Measurements from ENCODE around the gene SULF2.

Gene SULF2

DNA sequence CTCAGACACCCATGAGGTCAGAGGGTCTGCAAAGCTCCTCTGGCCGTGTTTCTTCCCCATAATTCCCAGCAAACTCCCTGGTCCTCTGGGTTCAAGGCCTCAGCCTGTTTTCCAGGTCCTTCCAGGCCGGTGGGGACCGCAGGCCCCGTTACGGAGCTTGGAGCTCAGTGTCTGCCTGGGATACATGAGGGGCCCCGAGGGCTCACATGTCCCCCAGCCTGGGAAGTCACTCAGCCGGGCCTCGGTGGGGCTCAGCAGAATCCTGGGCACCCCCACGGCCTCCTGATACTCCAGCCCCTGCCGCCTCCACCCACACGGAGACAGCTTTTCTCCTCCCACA lies 3.4 kb upstream of the SULF2 start:
- H3K4me3 ChIP-seq (ENCODE audit: low read depth, low read length), result no peak overlapping the region
- TF ChIP-seq, protein P1, sequence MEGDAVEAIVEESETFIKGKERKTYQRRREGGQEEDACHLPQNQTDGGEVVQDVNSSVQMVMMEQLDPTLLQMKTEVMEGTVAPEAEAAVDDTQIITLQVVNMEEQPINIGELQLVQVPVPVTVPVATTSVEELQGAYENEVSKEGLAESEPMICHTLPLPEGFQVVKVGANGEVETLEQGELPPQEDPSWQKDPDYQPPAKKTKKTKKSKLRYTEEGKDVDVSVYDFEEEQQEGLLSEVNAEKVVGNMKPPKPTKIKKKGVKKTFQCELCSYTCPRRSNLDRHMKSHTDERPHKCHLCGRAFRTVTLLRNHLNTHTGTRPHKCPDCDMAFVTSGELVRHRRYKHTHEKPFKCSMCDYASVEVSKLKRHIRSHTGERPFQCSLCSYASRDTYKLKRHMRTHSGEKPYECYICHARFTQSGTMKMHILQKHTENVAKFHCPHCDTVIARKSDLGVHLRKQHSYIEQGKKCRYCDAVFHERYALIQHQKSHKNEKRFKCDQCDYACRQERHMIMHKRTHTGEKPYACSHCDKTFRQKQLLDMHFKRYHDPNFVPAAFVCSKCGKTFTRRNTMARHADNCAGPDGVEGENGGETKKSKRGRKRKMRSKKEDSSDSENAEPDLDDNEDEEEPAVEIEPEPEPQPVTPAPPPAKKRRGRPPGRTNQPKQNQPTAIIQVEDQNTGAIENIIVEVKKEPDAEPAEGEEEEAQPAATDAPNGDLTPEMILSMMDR (conservative IDR thresholded peaks at IDR 0.05; ENCODE audit: low read depth, low read length), result no peak
- DNase-seq (ENCODE audit: low read depth), result no peak

DNA sequence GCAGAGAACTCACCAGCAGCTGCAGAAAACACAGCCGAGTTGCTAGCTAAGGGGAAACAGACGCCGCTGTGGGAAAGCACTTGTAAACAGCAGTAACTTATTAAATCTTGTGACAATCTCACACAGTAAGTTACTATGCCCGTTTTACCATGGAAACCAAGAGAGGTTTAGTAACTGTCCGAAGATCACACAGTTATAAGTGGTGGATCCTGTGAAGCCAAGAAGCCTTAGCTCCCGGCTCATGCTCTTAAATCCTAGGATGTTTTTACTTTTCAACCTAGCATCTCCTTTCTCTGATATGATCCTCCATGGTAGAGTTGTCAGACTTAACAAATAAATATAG lies 1.5 kb upstream of the SULF2 start:
- TF ChIP-seq, protein P1 (conservative IDR thresholded peaks at IDR 0.05; ENCODE audit: low read depth, low read length), result no peak
- DNase-seq (ENCODE audit: low read depth), result no peak
- peak overlapping the region; percentile 50 for H3K4me3 ChIP-seq (ENCODE audit: low read depth, low read length)

DNA sequence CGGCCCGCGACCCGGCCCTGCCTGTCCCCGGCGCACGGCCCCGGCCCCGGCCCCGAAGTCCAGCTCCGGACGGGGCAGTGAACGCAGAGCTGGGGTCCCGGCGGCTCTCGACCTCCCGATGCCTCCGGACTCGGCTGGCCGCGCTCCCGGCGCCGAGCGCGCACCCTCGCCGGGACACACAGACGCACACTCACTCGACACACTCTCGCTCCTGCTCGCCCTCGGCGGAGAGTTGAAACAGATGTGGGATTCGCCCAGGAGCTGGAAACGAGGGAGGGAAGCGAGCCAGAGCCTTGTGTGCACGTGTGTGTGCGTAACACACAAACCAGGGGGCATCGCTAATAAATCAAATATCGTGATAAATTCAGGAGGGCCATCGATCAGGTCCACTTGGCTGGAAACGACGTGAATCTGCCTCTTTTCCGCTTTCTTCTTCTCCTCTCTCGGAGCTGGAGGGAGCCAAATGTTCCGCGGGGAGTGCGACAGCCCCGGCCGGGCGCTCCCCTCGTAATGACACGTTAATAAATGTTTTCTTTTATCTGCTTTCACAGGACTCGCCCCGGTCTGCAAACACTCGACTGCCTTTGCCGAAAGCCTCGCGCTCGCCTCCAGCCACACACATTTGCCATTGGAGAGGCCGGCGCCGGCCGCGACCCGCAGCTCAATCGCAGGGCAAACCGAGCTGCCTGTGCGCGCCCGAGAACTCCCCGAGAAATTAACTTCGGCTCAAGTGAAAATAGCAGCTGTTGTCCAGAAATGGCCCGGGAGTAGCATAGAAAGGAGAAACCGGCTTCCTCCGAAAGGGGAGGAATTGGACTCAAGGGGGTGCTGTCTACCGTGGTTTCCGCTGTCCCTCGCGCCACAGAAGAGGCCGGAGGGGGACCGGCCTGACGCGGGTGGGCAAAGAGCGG lies 828 bp upstream of the SULF2 start:
- peak overlapping the region; percentile 50 for H3K4me3 ChIP-seq (ENCODE audit: low read depth, low read length)
- peak; percentile 85 for DNase-seq (ENCODE audit: low read depth)

DNA sequence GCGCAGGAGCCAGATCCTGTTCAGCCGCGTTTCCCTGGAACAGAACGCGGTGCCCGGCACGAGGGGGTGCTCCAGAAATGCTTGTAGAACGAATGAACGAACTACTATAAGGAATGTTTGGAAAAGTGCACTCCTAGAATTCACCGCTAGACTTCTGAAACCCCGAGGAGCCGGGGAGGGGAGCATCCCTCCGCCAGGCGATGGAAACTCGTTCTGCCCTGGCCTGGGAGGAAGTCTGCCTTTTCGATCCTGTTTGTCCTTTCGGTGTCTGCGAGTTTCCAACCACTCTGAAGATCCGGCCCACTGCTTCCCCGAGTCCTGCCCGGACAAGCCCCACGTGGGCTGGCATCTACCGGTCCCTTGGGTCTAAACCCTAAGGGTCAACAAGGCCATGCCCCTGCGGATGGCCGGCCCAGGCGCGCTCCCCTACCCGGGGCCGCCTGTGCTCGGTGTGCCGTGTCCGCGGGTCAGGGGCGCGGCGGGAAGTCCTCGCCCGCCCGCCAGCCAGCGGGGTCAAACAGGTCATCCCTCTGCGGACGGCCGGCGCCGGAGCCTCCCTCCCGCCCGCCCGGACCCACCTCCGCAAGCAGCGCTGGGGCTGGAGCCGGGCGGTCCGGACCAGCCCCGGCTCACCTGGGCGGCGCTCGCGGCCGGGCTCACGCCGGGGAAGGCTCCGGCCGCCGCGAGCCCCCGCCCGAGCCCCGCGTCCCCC lies 526 bp downstream of the SULF2 start:
- H3K4me3 ChIP-seq (ENCODE audit: low read depth, low read length), result peak overlapping the region; percentile 50
- peak; percentile 36 for DNase-seq (ENCODE audit: low read depth)
- TF ChIP-seq, protein P1 (conservative IDR thresholded peaks at IDR 0.05; ENCODE audit: low read depth, low read length), result peak; percentile 18

More for the DNA sequence above, 828 bp upstream of the SULF2 start:
- TF ChIP-seq, protein P1 (conservative IDR thresholded peaks at IDR 0.05; ENCODE audit: low read depth, low read length), result peak; percentile 83

DNA sequence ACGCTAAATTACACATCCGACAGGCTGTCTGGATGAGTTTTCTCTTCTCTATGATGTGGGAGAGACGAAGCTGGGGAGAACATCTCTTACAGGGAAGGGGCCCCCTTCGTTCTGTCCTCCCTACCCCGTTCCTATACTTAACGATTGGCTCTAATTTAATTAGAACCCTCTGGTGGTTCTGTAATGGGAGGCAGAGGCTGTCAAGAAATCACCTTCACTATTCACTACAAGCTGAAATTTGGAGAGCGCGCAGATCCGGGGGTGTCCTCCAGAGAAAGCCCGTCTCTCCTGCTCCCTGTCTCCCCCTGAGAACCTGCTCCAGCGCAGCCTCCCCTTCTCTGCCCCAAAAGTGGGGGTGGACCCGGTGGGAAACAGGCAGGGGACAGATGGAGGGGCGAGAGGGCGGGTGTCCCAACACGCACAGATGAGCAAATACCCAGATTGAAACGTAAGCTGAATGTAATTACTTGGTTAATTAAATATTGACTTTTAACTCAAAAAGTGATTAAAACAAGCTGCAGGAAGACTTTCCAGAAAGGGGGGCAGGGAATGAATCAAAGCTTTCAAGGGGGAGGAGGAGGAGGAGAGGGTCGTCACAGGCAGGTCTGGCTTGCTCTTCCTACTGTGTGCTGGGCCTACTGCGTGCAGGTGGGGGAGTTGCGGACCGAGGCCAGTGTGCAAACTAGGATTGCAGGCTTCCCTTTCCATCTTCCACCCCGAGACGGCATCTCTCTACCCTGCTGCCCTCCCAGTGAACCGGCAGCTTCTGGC lies 1.3 kb downstream of the SULF2 start:
- DNase-seq (ENCODE audit: low read depth), result no peak
- TF ChIP-seq, protein P1 (conservative IDR thresholded peaks at IDR 0.05; ENCODE audit: low read depth, low read length), result no peak
- peak overlapping the region; percentile 50 for H3K4me3 ChIP-seq (ENCODE audit: low read depth, low read length)

DNA sequence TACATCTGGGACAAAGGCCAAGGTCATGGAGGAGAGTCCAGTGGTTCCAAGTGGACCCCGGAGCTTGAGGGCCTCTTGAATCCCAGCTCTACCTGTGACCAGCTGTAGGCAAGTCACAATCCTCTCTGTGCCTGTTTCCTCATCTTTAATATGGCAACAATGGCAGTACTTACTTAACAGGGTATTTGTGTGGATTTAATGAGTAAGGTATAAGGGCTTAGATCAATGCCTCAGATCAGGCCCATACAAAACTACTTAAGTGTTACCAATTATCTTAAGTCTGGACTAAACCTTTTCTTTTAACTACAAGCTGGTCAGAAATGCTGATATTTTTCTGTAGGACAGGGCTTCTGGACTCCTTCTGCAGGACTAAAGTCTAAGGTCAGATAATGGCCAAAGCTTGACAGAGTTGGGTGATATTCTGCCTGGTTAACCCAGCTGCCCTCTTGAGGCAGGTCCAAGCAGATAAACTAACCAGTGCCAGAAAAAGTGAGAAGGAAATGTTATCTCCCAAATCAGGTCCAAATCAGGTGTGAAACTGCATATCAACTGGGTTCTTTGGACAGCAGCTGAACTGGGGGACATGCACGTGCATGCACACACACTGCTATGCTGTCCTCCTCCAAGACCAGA lies 2.2 kb downstream of the SULF2 start:
- H3K4me3 ChIP-seq (ENCODE audit: low read depth, low read length), result no peak overlapping the region
- TF ChIP-seq, protein P1 (conservative IDR thresholded peaks at IDR 0.05; ENCODE audit: low read depth, low read length), result no peak
- no peak for DNase-seq (ENCODE audit: low read depth)
